T-helper 2 cell (primary cell): Measurements from ENCODE around the gene SLC26A1.

ENCODE experiments used
- DNase-seq, 5 experiments: peaks; one replicate each; pipeline versions ENCODE4 v3.0.0 to v3.0.0-alpha.2; 2012 to 2022

Gene SLC26A1

DNA sequence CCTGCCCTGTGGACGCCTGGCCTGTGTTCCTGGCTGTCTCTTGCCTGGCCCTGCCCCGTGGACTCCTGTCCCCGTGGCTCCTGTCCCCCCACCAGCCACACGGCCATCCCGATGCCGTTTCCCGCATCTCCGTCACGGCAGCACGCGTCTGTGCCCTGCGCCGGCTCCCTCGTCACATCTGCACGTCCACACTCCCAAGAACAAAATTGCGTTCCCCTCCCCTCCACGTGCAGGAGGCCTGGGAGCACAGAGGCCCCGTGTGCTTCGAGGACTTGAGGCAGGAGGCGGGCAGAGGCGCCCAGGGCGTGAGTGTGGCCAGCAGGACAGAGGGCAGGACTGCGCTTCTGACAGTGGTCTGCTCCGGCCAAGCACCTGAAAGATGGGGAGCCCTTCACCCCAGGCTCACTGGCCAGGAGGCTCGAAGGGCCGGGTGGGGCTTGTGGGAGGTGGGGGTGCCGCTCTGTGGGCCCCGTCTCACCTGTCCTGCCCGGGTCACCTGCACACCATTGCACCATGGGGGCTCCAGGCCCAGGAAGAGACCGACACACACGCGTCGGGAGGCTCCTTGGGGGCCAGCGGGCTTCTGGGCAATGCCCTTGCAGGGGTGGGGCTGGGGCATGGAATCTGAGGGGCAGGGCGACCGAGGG, 35.5 kb upstream of the SLC26A1 start:
- DNase-seq = no peak

DNA sequence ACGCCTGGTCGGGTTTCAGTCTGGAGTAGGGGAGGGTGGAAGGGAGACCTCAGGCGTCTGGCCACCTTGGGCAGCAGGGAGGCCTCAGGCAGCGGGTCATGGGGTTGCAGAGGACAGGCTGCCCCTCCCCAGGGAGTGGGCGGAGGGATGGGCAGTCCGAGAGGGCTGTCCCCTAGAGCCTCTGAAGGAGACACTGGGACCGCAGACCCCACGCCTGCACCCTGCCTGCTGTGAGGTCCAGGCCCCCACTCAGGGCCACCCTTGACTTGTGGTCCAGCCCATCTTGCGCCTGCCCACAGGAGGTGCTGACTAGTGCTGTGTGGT, 34.7 kb upstream of the SLC26A1 start:
- no peak for DNase-seq

DNA sequence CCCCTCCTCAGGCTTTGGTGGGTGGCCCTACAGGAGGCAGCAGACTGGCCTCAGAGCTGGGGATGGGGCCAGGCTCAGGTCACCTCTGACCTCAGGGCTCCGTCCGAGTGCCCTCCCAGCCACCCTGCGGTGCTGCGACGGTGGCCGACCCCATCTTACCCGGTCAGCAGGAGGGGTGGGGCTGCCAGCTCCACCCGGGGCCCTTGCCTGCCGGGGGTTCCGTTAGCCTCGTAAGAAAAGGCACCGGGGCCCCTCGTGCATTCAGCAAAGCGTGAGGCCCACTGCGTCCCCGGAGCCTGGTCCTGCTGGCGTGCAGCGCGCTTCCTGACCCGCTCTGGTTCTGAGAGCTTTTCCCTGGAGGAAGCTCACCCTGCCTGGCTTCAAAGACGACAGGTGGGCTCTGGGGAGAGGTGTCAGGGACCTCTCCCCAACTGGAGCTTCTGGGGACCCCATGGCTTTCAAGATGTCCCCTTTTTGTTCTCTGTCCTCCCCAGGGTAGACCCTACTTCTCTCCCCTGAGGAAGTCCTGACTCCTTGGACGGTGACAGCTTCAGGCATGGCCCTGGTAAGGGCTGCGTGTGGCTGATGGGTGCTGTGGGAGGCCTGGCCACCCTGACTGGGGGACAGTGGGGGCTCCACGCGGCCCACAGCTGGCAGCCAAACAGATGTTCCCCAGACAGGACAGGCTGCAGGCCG, 34.2 kb upstream of the SLC26A1 start:
- no peak for DNase-seq

DNA sequence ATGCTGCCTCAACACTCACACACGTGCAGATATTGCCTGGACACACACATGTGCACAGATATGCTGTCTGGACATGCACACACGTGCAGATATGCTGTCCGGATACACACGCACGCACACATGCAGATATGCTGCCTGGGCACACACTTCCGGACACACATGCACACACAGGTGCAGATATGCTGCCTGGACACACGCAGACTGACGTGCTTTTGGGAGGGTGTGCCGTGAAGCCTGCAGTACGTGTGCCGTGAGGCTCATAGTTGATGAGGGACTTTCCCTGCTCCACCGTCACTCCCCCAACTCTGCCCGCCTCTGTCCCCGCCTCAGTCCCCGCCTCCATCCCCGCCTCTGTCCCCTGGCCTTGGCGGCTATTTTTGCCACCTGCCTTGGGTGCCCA, 32.9 kb upstream of the SLC26A1 start:
- DNase-seq = peak in 3 of 5 experiments; percentile 15 to 72 (median 22)

DNA sequence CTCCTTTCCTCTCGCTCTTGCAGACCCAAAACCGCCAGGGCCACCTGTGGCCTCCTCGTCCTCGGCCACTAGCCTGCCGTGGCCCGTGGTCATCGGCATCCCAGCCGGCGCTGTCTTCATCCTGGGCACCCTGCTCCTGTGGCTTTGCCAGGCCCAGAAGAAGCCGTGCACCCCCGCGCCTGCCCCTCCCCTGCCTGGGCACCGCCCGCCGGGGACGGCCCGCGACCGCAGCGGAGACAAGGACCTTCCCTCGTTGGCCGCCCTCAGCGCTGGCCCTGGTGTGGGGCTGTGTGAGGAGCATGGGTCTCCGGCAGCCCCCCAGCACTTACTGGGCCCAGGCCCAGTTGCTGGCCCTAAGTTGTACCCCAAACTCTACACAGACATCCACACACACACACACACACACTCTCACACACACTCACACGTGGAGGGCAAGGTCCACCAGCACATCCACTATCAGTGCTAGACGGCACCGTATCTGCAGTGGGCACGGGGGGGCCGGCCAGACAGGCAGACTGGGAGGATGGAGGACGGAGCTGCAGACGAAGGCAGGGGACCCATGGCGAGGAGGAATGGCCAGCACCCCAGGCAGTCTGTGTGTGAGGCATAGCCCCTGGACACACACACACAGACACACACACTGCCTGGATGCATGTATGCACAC, 31.8 kb upstream of the SLC26A1 start:
- no peak for DNase-seq

DNA sequence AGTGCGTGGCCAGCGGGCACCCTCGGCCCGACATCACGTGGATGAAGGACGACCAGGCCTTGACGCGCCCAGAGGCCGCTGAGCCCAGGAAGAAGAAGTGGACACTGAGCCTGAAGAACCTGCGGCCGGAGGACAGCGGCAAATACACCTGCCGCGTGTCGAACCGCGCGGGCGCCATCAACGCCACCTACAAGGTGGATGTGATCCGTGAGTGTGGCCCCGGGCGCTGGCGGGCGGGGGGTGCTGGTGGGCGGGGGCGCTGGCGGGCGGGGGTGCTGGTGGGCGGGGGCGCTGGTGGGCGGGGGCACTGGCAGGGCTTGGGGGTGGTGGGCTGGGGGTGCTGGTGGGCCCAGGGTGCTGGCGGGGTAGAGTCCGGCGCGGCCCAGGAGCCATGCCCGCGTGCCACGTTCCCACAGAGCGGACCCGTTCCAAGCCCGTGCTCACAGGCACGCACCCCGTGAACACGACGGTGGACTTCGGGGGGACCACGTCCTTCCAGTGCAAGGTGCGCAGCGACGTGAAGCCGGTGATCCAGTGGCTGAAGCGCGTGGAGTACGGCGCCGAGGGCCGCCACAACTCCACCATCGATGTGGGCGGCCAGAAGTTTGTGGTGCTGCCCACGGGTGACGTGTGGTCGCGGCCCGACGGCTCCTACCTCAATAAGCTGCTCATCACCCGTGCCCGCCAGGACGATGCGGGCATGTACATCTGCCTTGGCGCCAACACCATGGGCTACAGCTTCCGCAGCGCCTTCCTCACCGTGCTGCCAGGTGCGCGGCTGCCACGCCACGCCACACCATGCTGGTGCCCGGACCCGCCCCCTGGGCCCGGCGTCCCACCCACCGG, 30.9 kb upstream of the SLC26A1 start:
- no peak for DNase-seq

DNA sequence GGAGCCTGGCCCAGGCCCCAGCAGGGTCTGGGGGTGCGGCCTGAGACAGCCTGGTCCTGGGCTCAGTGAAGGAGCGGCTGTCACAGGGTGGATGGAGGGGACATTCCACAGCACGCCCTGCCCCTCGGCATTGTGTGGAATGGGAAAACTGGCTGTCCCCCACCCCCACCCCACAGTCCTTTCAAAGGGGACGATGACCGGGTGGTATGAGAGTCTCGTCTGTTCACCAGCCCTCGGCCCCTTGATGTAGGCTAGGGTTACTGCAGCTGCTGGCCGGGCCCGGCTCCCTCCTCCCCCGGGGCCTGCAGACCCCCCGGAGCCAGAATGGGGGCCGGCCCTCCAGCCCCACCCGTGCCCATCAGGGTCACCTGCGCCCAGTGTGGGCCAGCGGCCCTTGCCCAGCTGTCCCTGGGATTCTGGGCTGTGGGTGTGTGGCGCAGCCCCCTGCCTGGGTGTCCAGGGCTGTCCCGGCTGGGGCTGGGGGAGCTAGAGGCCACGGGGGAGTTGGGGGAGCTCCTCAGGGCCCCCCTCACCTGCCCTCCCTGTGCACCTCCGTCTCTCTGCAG, 30.0 kb upstream of the SLC26A1 start:
- no peak for DNase-seq

DNA sequence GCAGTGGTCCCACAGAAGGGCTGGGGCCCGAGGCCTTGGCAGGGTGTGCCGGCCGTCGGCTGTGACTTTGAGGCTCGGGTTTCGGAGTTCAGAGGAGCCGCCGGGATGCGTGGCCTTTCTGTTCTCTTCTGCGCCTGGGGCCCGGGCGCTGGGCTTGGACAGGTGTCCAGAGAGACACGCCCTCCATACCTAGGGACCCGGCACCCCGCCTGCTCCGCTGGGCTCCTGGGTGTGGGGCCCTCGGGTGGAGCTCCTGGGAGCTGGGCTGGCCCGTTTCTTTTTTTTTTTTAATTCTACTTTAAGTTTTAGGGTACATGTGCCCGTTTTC, 29.5 kb upstream of the SLC26A1 start:
- no peak for DNase-seq

DNA sequence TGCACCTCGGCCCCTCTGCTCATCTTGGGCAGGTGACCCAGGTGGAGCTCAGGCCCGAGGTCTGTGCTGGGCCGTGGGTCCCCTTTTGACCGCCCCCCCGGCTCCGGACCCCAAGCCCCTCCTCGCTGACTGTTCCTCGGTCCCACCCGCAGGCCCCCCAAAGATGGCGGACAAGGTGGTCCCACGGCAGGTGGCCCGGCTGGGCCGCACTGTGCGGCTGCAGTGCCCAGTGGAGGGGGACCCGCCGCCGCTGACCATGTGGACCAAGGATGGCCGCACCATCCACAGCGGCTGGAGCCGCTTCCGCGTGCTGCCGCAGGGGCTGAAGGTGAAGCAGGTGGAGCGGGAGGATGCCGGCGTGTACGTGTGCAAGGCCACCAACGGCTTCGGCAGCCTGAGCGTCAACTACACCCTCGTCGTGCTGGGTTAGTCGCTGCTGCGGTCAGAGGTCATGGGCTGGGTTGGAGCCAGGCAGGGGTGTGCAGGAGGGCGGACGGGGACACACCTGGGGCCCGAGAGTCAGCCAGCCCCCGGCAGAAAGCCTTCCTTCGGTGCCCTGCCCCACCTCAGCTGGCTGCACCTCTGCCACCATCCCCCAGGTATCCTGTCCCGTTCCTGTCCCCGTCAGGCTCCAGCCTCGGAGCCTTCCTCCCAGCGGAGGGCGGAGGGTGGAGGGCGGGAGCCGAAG, 29.0 kb upstream of the SLC26A1 start:
- no peak for DNase-seq

DNA sequence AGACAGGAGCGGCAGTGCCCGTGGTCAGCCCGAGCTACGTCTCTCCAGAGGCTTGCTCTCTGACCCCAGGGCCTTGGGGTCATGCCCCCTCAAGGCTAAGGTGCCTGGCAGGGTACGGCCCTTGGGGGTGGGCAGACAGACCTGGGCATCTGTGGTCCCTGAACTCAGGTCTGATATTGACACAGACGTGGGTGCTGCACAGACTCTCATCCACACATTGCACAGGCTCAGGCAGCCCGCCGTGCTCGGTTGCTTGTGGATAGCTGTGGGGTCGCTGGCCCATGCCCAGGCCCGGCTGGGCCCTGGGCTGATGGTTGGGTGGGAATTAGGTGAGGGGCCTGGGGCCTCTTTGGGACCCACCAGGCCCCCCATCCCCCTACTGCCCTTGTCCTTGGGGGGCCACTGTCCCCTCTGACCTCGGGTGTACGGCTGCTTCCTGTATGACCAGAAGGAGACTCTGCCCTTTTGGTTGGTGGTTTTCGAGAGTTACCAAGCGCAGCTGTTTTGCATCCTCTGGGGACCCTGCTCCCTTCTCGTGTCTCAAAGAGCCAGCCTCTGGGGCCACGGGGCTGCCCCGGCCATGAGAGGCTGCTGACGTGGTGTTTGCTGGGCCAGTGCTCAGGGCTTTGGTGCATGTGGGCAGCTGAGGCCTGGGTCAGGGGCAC, 28.3 kb upstream of the SLC26A1 start:
- DNase-seq = no peak

DNA sequence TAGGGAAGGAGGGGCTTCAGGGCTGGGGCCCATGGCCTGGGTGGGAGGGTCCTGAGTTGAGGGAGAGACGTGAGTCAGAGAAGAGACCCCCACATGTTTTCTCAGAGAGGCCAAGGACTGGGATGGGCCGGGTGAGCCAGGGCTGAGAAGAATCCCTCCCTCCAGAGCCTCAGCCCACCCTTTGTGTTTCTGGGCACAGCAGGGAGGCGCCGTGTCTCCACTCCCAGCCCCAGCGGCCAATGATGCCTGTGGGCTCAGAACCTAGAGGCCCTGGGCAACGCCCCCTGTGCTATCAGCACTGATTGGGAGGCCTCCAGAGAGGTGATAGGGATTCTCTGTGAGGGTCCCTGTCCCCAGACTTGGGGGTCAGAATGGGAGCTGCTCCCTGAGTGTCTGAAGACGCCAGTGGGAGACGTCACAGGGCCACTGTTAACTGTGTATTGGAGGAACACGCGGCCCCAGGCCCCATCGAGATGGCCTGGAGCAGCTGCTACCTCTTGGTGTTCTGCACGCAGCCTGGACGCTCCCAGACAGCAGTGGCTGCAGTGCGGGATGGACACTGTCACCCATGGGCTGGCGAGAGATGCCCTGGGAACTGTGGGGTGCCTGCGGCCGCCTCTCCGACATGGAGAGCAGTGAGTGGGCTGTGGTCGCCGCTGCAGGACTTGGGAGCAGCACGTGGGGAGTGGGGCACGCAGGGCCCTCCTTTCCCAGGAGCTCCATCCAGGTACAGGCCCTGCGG, 26.7 kb upstream of the SLC26A1 start:
- no peak for DNase-seq

DNA sequence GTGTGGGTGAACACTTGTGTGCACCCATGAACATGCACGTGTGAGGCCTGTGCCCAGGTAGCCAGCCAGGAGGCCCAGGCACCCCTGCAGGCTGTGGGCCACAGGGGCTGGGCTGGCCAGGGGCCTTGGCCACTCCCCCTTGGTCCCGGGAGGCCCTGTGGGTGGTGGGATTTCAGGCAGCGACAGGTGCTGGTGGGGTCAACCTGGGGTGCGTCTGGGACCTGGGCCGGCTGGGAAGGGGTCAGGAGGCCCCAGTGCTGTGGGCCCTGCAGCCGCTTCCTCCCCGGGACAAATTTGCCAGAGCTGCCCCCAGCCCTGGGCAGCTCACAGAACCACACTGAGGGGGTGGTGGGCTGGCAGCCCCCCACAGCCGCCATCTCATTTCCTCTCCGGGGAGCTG, 26.1 kb upstream of the SLC26A1 start:
- no peak for DNase-seq

DNA sequence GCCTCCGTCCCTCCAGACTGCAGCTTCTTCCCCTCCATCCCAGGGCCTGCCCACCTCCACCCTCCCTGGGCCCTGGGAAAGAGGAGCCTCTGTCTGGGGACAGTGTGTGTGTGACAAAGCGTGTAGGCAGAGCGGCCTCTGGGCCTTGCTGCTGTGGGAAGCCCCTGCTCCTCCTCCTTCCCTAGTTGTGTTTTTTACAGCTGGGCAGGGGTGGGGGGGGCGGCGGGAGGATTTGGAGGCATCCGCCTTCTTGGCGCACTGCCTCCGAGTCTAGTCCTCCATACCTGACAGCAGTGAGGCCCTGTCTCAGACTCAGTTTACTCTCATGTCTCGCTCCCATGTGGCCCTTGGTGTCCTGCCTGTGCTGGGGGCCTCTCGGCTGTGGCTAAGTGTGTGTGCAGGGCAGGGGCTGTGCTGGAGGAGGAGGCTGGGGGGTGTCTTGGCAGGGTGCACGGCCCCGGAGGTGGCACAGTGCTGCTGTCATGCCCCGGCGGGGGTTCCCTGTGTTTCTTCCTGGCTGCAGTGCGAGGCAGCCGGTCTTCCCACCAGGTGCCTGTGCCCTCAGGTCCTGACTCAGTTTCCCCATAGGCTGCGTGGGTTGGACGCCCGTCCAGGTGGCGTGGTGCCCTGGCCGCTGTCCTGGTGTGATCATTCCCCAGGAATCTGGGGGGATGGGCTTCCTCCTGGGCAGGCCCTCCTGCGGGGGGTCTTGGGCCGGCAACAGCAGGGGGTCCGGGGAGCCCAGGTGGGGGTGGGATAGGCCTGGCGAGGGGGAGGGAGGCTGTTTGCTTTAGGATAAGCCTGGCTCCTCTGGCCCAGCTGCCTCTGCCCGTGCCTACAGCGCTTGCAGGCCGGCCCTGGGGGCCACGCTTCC, 25.2 kb upstream of the SLC26A1 start:
- DNase-seq = no peak

DNA sequence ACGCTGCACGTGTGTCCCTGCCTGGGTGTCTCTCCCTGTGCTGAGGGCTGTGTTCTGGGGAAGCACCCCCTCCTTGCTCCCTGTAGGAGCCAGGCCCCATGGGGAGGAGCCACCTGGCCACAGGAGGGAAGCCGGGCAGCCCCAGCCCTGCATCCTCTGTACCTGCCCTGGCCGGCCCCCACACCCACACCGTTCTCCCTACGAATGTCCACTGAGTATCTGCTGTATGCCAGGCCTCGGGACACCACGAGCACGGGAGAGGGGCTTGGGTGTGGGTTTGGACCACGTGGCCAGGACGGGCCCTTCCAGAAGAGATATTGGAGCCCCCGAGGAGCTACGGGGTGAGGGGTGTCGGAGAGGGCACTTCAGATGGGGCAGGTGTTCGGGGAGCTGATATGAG, 24.5 kb upstream of the SLC26A1 start:
- no peak for DNase-seq

DNA sequence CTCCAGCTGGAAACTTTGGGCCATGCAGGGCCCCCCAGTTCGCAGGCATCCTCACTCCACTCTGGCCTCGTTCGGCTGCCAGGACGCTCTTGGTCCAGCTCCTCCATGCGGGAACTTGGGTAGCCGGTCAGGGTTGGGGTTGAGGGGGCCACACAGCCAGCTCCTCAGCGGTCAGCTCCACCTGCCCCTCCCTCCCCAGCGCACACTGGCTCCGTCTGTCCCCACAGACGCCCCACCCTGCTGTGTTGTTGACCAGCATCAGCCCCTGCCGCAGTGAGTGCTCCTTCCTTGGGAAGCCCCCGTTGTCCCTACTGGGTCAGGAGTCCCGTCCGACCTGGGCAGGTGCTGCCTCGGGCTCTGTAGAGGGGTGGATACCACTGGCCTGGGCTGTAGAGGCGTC, 24.0 kb upstream of the SLC26A1 start:
- no peak for DNase-seq

DNA sequence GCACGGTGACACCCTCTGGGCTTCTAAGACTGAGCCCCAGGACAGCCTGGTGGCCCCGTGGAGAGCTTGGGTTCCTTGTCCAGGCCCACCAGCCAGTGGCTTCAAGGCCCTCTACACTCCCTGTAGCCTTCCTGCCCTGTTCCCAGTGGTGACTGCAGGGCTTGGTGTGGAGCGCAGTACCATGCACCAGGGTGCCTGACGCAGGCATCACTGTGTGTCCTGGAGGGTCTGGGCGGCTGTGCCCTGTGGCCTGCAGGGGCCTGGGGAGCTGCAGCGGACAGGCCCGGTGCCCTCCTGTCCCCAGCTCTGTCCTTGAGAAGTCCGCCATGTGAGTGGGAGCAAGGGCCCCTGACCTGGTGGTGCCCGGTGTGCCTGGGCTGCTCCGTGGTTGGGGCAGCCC, 22.5 kb upstream of the SLC26A1 start:
- no peak for DNase-seq

DNA sequence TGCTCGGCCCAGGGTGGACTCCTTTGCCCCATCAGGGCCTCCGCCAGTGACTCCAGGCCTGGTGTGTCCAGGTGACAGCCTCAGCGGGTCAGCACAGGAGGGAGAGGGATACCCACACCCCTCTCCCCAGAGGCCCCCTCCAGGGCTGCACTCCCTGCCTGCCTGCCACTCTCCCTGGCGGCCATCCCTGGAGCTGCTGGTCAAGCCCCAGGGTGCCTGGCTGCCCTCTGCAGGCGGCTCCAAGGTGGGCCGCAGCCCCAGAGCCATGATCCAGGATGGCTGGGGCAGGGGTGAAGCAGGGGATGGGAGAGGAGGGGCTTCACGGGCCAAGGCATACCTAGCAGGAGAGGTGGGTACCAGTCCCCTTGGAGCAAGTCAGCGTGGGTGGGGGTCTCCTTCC, 22.0 kb upstream of the SLC26A1 start:
- no peak for DNase-seq

DNA sequence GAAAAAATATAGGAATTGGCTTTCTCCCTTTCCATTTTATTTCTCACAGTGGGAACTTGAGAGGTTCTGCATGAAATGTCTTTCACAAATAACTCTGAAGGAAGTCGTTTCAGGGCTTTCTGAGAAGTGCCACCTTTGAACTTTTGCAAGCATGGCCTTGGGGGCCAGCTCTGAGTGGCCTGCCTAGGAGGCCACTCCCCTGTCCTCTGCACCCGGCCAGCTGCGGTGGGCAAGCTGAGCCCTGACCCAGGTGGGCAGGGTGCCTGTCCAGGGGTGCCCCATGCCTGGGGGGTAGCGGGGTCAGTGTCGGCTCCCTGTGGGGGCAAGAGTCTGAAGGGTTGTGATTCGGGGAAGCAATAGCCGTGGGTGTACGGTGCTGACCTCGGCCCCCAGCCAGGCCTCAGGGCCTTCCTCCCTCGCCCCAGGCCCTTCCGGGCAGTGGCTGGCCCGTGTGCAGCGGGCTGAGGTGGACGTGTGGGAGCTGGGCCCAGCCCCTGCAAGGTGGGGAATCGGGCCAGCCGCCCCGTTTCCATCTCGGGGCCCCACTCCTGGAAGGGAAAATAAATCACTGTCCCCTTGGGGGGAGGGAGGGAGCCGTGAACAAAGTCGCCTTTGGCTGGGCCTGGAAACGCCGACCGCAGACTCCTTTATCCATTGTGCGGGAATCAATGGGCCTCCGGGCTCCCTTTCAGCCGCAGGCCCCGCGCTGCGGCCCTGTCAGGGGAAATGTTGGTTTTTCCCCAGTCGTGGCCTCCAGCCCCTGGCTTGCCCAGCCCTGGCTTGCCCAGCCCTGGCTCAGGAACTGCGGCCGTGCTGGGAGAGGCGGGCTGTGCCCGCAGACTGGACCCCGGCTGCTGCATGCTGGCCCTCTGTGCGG, 21.3 kb upstream of the SLC26A1 start:
- no peak for DNase-seq
